Smooth muscle cell of the brain vasculature (primary cell): ENCODE measurements around the gene WDR49.
"Not testable (repeated sequence)": the region's sequence is repeated elsewhere in the genome, so short reads cannot be mapped to it uniquely, and the experiment has no call there.

ENCODE experiments used
- DNase-seq: peaks from one replicate; pipeline ENCODE4 v3.0.0-alpha.2; 2012; ENCODE audit warnings: low read depth, low spot score

The WDR49 gene

DNA sequence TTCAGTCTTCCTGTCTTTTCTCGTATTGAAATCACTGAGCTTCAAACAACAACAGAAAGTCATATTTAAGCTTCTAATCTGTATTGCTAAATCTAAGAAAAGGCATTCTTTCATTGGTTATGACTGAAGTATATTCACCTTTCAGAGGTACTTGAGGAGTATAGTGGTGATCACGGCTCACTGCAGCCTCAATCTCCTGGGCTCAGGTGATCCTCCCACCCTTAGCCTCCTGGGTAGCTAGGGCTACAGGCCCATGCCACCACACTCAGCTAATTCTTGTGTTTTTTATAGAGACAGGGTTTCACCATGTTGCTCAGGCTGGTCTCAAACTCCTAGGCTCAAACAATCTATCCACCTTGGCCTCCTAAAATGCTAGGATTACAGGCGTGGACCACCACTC lies 38.7 kb downstream of the WDR49 start:
- no peak for DNase-seq

DNA sequence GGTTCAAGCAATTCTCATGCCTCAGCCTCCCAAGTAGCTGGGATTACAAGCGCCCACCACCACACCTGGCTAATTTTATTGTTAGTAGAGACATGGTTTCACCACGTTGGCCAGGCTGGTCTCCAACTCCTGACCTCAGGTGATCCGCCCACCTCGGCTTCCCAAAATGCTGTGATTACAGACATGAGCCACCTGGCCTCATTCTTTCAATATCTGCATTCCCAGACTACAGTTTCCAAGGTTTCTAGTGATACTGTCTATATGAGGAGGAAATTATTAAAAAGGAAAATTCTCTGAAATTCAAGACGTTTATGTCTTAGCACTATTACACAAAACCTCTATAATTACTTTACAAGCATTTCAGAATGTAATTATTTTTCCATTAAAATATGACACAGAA lies 39.5 kb downstream of the WDR49 start:
- DNase-seq = not testable (repeated sequence)

DNA sequence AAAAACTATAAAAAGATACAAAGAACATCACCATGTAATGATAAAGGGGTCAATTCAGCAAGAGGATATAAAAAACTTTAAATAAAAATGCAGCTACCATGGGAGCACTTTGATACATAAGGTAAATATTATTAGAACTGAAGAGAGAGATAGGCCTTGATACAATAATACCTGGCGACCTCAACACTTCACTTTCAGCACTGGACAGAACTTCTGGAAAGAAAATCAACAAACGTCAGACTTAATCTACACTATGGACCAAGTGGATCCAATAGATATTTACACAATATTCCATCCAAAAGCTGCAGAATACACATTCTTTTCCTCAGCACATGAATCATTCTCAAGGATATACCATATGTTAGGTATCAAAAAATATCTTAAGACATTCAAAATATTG lies 42.0 kb downstream of the WDR49 start:
- no peak for DNase-seq

- no peak for DNase-seq
These were observed 44.6 kb downstream of the WDR49 start for GRCh38 chr3:167609156-167609555.

DNA sequence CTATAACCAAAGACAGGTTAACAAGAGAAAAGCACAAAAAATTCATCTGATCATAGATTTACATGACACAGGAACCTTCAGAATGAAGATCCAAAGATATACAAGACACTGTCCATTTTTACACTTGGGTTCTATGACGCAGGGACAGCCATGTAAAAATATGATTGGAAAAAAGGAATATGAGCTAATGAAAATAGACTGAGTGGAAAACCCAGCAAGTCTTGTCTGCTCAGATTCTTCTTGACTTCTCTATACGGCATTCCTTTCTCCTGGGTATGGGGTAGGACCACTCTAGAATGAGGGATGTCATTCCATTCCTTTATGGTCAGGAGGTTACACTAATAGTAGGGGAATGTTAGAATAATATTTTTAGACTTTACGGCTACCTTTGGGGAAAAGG lies 46.9 kb downstream of the WDR49 start:
- DNase-seq = no peak

GRCh38 chr3:167605871-167606270 lies 47.9 kb downstream of the WDR49 start:
- DNase-seq = no peak

DNA sequence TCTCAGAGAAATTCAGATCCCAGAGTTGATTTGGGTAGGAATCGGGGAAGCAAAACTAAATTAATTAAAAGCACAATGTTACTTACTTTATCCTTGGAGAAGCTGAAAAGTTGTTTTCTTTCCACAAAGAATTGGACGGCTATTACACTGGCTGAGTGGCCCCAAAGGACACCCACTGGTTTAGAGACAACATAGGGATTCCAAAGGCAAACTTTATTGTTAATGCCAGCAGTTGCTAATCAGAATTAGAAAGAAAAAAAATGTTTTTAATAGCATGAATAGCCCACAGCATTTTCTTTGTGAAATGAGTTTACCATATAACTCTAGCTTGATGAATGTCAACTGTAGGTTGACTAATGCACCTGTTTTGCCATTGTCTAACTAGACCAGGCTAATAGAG lies 51.7 kb downstream of the WDR49 start:
- DNase-seq = no peak

DNA sequence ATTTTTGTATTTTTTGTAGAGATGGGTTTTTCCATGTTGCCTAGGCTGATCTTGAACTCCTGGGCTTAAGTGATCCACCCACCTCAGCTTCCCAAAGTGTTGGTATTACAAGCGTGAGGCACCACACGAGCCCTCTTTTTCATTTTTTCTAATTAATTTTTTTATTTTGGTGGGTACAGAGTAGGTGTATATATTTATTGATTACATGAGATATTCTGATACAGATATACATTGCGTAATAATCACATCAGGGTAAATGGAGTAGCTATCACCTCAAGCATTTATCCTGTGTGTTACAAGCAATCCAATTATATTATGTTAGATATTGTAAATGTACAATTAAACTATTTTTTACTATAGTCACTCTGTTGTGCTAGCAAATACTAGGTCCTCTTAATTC lies 66.1 kb downstream of the WDR49 start:
- no peak for DNase-seq

GRCh38 chr3:167575000-167575600 lies 78.6 kb downstream of the WDR49 start:
- no peak for DNase-seq

GRCh38 chr3:167572991-167573390 lies 80.8 kb downstream of the WDR49 start:
- no peak for DNase-seq

DNA sequence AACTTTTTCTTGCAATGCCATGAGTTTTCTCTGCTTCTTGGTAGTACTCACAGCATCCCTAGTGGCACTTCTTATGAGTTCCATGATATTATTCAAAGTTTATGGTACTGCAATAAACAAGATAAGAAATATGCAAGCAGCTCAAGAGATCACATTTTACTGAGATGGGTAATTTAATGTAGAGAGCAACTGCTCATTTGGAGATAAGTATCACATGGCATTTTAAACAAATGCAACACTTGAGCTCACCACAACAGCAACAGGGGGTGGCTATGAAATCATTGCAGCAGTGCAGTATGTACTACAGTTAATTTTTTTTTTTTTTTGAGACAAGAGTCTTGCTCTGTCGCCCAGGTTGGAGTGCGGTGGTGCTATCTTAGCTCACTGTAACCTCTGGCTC lies 85.1 kb downstream of the WDR49 start:
- DNase-seq = no peak

- no peak for DNase-seq
These were observed 88.3 kb downstream of the WDR49 start for GRCh38 chr3:167565489-167565888.

- DNase-seq = no peak
These were observed 89.1 kb downstream of the WDR49 start for GRCh38 chr3:167564612-167565011.

GRCh38 chr3:167559924-167560323 lies 93.8 kb downstream of the WDR49 start:
- DNase-seq = no peak

DNA sequence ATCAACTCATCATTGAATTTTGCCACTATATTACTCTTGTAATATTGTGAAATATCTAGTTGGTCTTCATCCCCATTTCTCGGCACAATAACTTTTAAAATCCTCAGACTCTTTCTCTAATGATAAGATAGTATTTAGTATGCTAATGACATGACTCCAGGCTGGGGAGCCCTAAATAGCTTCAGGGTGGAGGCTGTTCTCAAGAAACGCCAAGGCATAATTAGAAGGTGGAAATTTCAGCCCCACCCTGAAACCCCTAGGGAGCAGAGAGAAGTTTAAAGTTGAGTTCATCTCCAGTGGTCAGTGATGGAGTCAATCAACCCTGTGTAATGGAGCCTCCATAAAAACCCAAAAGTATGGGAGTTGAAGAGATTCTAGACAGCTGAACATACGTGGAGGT lies 98.8 kb downstream of the WDR49 start:
- no peak for DNase-seq

GRCh38 chr3:167538081-167538480 lies 115.7 kb downstream of the WDR49 start:
- DNase-seq = no peak

DNA sequence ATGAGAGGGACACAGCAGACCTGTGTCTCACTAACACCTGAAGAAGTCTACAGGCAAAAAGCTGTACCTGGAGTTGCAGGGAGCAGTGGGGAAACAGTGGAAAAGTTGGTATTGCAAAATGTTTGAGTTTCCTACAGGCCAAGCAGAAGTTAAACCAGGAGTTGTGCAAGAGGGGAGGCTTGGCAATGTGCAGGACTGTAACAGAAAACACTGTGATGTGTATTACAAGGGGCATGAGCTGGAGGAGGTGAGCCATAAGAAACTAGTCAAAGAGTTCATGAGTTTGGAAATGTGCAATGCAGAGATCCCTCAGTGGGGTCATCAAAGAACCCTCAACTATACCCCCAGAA lies 132.8 kb downstream of the WDR49 start:
- DNase-seq = no peak

- DNase-seq = no peak
These were observed 133.3 kb downstream of the WDR49 start for GRCh38 chr3:167520266-167521005.

DNA sequence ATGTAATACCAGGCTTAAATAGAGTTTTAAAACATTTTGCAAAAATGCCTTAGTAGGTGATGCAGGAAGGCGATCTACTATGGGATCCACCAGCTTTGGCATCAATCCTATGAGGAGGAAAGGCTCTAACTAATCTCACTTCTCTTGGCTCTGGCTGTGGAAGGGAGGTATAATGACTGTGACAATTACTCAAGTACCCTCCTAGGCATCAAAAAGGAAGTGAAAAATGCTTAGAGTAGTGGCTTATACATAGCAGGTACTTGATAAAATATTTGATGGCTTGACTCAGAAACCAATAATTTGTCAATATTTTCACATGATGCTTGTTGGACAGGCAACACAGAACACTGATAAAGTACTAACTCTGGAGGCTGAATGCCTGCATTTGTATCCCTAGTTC lies 145.8 kb downstream of the WDR49 start:
- DNase-seq = no peak

DNA sequence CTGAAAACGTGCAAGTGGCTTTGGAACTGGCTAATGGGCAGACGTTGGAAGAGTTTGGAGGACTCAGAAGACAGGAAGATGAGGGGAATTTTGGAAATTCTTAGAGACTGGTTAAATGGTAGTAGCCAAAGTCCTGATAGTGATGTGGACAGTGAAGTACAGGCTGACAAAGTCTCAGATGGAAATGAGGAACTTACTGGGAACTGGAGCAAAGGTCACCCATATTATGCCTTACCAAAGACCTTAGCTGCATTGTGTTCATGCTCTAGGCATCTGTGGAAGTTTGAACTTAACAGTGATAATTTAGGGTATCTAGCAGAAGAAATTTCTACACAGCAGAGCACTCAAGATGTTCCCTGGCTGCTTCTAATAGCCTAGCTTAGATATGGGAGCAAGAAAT lies 151.3 kb downstream of the WDR49 start:
- DNase-seq = no peak

- no peak for DNase-seq
These were observed 151.8 kb downstream of the WDR49 start for GRCh38 chr3:167501941-167502340.

DNA sequence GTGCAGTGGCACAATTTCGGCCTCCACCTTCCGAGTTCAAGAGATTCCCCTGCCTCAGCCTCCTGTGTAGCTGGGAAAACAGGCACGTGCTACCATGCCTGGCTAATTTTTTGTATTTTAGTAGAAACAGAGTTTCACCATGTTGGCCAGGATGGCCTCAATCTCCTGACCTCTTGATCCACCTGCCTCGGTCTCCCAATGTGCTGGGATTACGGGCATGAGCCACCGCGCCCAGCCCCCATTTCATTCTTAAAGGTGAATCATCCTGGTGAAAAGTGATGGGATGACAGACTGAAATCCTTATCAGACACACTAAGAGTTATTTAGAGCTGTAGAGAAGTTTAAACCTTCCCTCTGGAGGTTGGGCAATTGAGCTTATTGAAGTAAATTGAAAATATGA lies 155.8 kb downstream of the WDR49 start:
- DNase-seq = no peak

DNA sequence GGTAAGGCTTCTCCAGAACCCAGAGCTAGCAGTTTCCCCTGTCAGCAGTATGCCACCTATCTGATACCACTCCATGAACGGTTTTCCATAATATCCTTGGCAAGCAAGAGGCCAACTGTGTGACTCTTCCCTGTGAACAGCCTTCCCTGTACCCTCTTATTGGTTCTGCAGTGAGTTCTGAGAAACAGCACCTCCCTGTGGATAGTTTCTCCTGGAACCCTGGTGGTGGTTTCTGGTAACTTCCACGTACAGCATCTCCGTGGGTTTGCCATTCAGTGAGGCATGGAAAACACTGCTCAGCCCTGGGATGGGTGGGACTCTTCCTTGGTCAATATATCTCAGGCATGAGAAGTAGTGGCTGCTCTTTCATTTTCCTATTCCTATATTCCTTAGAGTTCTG lies 160.5 kb downstream of the WDR49 start:
- DNase-seq = no peak

DNA sequence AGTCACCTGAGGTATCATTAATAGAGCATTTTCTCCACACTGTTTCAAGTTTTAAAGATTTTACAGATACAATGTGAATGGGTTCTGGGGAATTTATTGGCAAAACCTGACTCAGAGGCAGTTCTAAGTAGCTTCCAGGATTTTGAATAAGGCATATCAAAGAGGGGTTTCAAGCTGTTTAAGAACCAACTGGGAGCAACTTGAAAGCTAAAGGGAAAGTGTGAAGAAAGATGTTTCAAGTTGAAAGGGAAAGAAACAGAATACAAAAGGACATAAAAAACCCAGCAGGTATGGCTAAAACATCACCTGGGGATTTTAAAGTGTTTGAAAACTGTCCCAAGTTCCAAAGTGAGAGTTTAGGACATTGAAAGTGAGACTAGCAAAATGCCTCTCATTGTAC lies 162.1 kb downstream of the WDR49 start:
- no peak for DNase-seq
